Spleen (tissue), 7 donors: ENCODE results near the gene ATP1A3.

Experiments
- POLR2A ChIP-seq, 3 donors: fragments of 450-650 bp; IDR thresholded peaks; one replicate each; pipeline ENCODE4 v1.5.1; 2017; ENCODE audit warnings: antibody characterized with exemption in 3 of 3, mild to moderate bottlenecking in 1 of 3
- POLR2AphosphoS5 ChIP-seq, 3 donors: sonication (generic); formaldehyde crosslinking; IDR thresholded peaks; one replicate each; pipeline ENCODE4 v1.5.1; 2017; ENCODE audit warnings: antibody characterized with exemption in 3 of 3
- TF ChIP-seq, protein P1 (sequence below), 11 experiments: fragments of 200-600 bp in 7 of 11; fragments of 450-650 bp in 4 of 11; sonication (generic) in 4 of 11; IDR thresholded peaks in 8 of 11; conservative IDR thresholded peaks in 3 of 11; 1 replicate in 7 of 11; 2 replicates in 4 of 11; pipeline versions ENCODE4 v1.4.0 to v1.8.0; 2016 to 2021; ENCODE audit warnings: antibody characterized with exemption in 11 of 11, inconsistent platforms in 4 of 11, mild to moderate bottlenecking in 1 of 11
- donor health status: DM: no; HTN: no; CAD: no; lungs with moderate emphysema.
- donor health status: DM: no; HTN: no; CAD: no.
- donor health status: DM: no; HTN: no; CAD: no.

DNA sequence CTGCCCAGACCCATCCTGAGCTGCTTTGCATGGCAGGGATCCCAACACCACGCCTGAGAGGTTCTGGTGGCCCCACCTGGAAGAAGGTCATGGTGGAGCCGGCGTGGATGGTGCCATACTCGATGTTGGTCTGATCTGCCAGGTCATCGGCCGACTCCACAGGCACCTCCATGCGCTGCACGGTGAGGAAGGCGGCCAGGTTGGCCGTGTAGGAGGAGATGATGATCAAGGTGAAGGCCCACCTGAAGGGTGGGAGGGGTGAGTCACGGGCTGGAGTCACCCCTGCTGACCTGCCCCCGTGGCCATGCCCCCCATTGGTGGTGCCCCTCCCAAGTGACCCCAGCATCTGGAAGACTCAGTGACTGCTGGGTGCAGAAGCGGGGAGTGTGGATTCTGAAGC, 12.5 kb upstream of the ATP1A3 start:
- no peak for TF ChIP-seq POLR2AphosphoS5 (IDR thresholded peaks at IDR 0.05)
- TF ChIP-seq, protein P1, sequence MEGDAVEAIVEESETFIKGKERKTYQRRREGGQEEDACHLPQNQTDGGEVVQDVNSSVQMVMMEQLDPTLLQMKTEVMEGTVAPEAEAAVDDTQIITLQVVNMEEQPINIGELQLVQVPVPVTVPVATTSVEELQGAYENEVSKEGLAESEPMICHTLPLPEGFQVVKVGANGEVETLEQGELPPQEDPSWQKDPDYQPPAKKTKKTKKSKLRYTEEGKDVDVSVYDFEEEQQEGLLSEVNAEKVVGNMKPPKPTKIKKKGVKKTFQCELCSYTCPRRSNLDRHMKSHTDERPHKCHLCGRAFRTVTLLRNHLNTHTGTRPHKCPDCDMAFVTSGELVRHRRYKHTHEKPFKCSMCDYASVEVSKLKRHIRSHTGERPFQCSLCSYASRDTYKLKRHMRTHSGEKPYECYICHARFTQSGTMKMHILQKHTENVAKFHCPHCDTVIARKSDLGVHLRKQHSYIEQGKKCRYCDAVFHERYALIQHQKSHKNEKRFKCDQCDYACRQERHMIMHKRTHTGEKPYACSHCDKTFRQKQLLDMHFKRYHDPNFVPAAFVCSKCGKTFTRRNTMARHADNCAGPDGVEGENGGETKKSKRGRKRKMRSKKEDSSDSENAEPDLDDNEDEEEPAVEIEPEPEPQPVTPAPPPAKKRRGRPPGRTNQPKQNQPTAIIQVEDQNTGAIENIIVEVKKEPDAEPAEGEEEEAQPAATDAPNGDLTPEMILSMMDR (IDR thresholded peaks at IDR 0.05 in 8 of 11, conservative IDR thresholded peaks at IDR 0.05 in 3 of 11), result no peak
- TF ChIP-seq POLR2A (IDR thresholded peaks at IDR 0.05), result no peak
